ENCODE data around the gene GOSR2.

- TF ChIP-seq, protein P1, sequence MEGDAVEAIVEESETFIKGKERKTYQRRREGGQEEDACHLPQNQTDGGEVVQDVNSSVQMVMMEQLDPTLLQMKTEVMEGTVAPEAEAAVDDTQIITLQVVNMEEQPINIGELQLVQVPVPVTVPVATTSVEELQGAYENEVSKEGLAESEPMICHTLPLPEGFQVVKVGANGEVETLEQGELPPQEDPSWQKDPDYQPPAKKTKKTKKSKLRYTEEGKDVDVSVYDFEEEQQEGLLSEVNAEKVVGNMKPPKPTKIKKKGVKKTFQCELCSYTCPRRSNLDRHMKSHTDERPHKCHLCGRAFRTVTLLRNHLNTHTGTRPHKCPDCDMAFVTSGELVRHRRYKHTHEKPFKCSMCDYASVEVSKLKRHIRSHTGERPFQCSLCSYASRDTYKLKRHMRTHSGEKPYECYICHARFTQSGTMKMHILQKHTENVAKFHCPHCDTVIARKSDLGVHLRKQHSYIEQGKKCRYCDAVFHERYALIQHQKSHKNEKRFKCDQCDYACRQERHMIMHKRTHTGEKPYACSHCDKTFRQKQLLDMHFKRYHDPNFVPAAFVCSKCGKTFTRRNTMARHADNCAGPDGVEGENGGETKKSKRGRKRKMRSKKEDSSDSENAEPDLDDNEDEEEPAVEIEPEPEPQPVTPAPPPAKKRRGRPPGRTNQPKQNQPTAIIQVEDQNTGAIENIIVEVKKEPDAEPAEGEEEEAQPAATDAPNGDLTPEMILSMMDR (IDR thresholded peaks at IDR 0.05): no peak
- no peak for TF ChIP-seq POLR2A (IDR thresholded peaks at IDR 0.05)
Observed at GRCh38 chr17:46977348-46977747, 54.4 kb downstream of the GOSR2 start.
